GM18499 (cell line): ENCODE measurements around the gene PTPN3.
"Not testable (repeated sequence)": the region's sequence is repeated elsewhere in the genome, so short reads cannot be mapped to it uniquely, and the experiment has no call there.

Experiments
- ATAC-seq: cut with Tn5 transposase; IDR thresholded peaks from one replicate; pipeline ENCODE4 v1.9.1; 2021; ENCODE audit warnings: moderate number of reproducible peaks; ENCODE audit not compliant: insufficient read depth, unreplicated experiment

Gene PTPN3

GRCh38 chr9:109498195-109499092, at the start of gene PTPN3:
Gene PTPN3, minus strand, starts transcription at chr9:109498307. Its CDS starts 34,873 bp downstream, at chr9:109463434.
- ATAC-seq, result no peak

GRCh38 chr9:109544954-109545353, 46.8 kb upstream of the PTPN3 start:
- ATAC-seq, result not testable (repeated sequence)

GRCh38 chr9:109542922-109543321, 44.8 kb upstream of the PTPN3 start:
- ATAC-seq, result no peak

- no peak for ATAC-seq
These were observed 40.2 kb upstream of the PTPN3 start for GRCh38 chr9:109538346-109538745.

- ATAC-seq, result no peak
These were observed 39.2 kb upstream of the PTPN3 start for GRCh38 chr9:109537288-109537687.

- no peak for ATAC-seq
These were observed 38.8 kb upstream of the PTPN3 start for GRCh38 chr9:109536859-109537258.

- ATAC-seq, result no peak
These were observed 37.3 kb upstream of the PTPN3 start for GRCh38 chr9:109535365-109535764.

GRCh38 chr9:109534151-109534550, 36.0 kb upstream of the PTPN3 start:
- ATAC-seq, result no peak

- not testable (repeated sequence) for ATAC-seq
These were observed 34.5 kb upstream of the PTPN3 start for GRCh38 chr9:109532652-109533051.

GRCh38 chr9:109522106-109522505, 24.0 kb upstream of the PTPN3 start:
- no peak for ATAC-seq

GRCh38 chr9:109520475-109521132, 22.5 kb upstream of the PTPN3 start:
- ATAC-seq, result peak; percentile 65

- ATAC-seq, result no peak
These were observed 21.3 kb upstream of the PTPN3 start for GRCh38 chr9:109519366-109519765.

- no peak for ATAC-seq
These were observed 20.7 kb upstream of the PTPN3 start for GRCh38 chr9:109518621-109519335.

GRCh38 chr9:109517901-109518377, 19.8 kb upstream of the PTPN3 start:
- no peak for ATAC-seq

- no peak for ATAC-seq
These were observed 15.8 kb upstream of the PTPN3 start for GRCh38 chr9:109513871-109514270.

- ATAC-seq, result no peak
These were observed 14.2 kb upstream of the PTPN3 start for GRCh38 chr9:109512170-109512756.

GRCh38 chr9:109510506-109510905, 12.4 kb upstream of the PTPN3 start:
- no peak for ATAC-seq

- not testable (repeated sequence) for ATAC-seq
These were observed 11.9 kb upstream of the PTPN3 start for GRCh38 chr9:109510042-109510441.

- ATAC-seq, result no peak
These were observed 11.5 kb upstream of the PTPN3 start for GRCh38 chr9:109509611-109510010.

- no peak for ATAC-seq
These were observed 9.3 kb upstream of the PTPN3 start for GRCh38 chr9:109507421-109507838.
